Measurements from ENCODE around the gene PLEKHB2. TPM values are rescaled to one million over a fixed set of nuclear protein-coding genes. Genes with fewer than 3 reads are reported as not detected.
"Not testable (repeated sequence)": the region's sequence is repeated elsewhere in the genome, so short reads cannot be mapped to it uniquely, and the experiment has no call there.

The PLEKHB2 gene
- total RNA-seq, 2 donors from 2014 or later = 73.8 to 150 TPM

DNA sequence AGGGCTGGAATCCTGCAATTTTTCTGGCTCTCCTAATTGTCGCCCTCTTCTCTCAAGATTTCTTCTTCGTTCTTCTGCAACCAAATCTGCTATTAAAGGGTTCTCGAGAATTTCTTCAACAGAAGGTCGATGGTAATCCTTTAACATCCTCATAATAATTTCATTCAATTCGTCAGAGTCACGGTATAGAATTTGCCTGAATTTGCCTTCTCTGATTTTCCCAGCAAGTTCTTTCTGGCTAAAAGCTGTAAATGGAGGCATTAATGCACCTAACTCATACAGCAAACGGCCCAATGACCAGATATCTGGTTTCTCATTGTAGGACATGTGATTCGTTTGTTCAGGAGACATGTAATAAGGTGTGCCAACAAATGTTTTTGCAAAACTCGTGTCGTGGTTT, 72.9 kb downstream of the PLEKHB2 start:
- intact Hi-C loops (cut with DNase I, micrococcal nuclease); ATAC-seq; DNase-seq: not testable (repeated sequence)

DNA sequence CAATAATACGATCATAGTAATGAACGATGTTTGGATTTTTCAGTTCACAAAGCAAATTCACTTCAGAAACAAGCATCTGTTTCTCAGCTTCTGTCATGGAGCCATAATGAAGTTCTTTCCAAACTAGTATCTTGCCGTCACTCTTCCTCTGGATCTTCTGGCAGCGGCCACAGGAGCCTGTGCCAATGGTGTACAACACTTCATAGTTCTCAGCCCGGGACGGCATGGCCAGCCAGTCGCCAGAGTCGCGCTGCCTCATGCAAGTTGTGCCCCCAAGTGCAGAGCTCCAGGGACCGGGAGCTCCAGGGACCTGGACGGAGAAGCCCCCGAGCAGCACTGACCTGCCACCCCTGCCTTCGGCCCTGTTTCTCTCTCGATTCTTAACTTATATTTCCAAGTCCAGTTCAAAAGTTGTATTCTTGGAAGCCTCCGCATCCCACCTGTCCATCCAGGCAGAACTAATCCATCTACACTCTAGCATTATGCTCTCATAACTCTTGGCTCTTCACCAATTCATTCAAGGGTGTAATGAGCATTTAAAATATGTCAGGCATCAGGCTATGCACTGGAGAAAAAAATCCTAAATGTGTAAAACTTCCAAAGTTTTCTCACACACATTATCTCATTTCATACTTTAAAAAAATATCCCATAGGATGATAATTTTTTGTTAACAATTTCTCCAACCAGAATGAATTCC, 73.7 kb downstream of the PLEKHB2 start:
- ATAC-seq; intact Hi-C loops (cut with DNase I, micrococcal nuclease); DNase-seq: not testable (repeated sequence)

DNA sequence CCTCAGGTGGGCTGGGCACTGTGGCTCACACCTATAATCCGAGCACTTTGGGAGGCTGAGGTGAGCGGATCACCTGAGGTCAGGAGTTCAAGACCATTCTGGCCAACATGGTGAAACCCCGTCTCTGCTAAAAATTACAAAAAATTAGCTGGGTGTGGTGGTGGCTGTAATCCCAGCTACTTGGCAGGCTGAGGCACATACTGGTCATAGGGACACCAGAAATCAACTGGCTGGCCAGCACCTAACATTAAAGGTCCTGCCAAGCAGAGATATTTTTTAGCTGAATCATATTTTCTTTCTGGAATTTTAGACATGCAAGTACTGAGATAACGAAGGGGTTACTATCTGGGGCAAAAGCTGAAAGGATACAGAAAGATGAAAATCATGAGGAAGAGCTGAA, 76.3 kb downstream of the PLEKHB2 start:
- not testable (repeated sequence) for ATAC-seq

GRCh38 chr2:131193421-131193820, 88.3 kb downstream of the PLEKHB2 start:
- intact Hi-C loops (cut with DNase I, micrococcal nuclease); DNase-seq; ATAC-seq: not testable (repeated sequence)

More for the DNA sequence above, 76.3 kb downstream of the PLEKHB2 start:
- intact Hi-C loops (cut with DNase I, micrococcal nuclease); DNase-seq: not testable (repeated sequence)

GRCh38 chr2:131196186-131196585, 91.0 kb downstream of the PLEKHB2 start:
- intact Hi-C loops (cut with DNase I, micrococcal nuclease); ATAC-seq; DNase-seq: not testable (repeated sequence)

Other genes starting within 250 kb of the PLEKHB2 start
- 10 to 100 TPM; 83.6 to 96.3 TPM for gene FAM168B, start 11.9 kb upstream of the PLEKHB2 start, total RNA-seq
- under 1 TPM; 0.12 to 0.22 TPM for gene POTEE, start 104.2 kb downstream of the PLEKHB2 start, total RNA-seq

All from left colon (tissue), 2 donors.